ENCODE data around the gene SGCG. TPM values are rescaled to one million over a fixed set of nuclear protein-coding genes. Genes with fewer than 3 reads are reported as not detected.

The SGCG gene
- total and polyA plus RNA-seq, 2 of the 4 experiments (the other 2 are of a cell fraction), result under 0.01 TPM; not detected in 1

DNA sequence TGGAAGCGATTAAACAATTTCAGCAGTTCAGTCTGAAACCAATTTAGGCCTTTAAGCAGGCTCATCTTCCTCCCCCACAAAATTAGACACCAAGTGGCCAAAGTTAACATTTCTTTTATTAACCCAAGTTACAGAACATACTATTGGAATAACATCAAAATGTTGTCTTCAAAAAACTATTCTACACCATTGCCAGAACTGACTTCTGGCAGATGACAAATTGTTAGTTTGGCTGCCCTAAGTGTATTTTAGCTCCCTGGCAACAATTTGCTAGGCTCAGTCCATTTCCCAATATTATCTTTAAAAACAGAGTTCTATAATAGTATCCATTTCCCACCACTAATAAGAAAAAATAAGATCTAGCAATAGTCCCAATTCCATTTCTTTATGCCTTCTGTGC is 107.8 kb downstream of the SGCG start:
- no peak overlapping the region for H3K9ac ChIP-seq (ENCODE audit: low read depth, low read length)
- intact Hi-C loops (cut with micrococcal nuclease), result no loop called here
- no peak overlapping the region for H3K18ac ChIP-seq (ENCODE audit: low read depth, low read length)
- peaks cover 1% of the 10 kb centered on the region for H3K27me3 ChIP-seq (ENCODE audit: control insufficient read depth, insufficient read depth, low read length)
- WGBS, 2 experiments (ENCODE audit: extremely low coverage in 2 of 2, insufficient read length in 1 of 2), result no CpG with 5 or more reads among the region's 1 CpG
- H2BK5ac ChIP-seq (ENCODE audit: low read depth, low read length, poor library complexity, severe bottlenecking), result no peak overlapping the region
- no peak for DNase-seq
- CTCF ChIA-PET, result interaction anchor here (0.7 kb wide), 1 partner anchor 1255 kb away, joined by 4 read pairs; no protein-coding TSS in a partner anchor
- no peak overlapping the region for H4K91ac ChIP-seq (ENCODE audit: insufficient read depth, low read depth, low read length)
- no TSS peak for BruUV-seq (replicated peaks)
- no peak overlapping the region for H2BK120ac ChIP-seq (ENCODE audit: low read depth, low read length)
- no peak overlapping the region for H3K14ac ChIP-seq (replicated peaks; ENCODE audit: low read depth, low read length)
- H2BK20ac ChIP-seq (ENCODE audit: low read depth, low read length), result no peak overlapping the region
- H2AK9ac ChIP-seq (replicated peaks; ENCODE audit: low read depth, low read length, poor library complexity), result no peak overlapping the region
- POLR2A ChIA-PET (ENCODE audit: unreplicated experiment), result no interaction called here
- H3K4ac ChIP-seq (ENCODE audit: low read depth, low read length), result no peak overlapping the region
- no peaks in the 10 kb centered on the region for H3K9me3 ChIP-seq (ENCODE audit: control insufficient read depth, insufficient read depth, low read length)
- H3K27ac ChIP-seq (ENCODE audit: insufficient read depth, low read length), result no peak overlapping the region
- no peaks in the 10 kb centered on the region for H3K4me1 ChIP-seq (ENCODE audit: control insufficient read depth, insufficient read depth, low read length)
- H3K23ac ChIP-seq (ENCODE audit: low read depth, low read length), result no peak overlapping the region
- H3K4me3 ChIP-seq (ENCODE audit: insufficient read depth, low read depth, low read length), result no peak overlapping the region
- TF ChIP-seq MAZ (IDR thresholded peaks at IDR 0.05; ENCODE audit: borderline replicate concordance, low read depth, low read length), result no peak
- no peak for TF ChIP-seq POLR2A (IDR thresholded peaks at IDR 0.05; ENCODE audit: low read depth, low read length)
- no peak for TF ChIP-seq RFX5 (IDR thresholded peaks at IDR 0.05; ENCODE audit: low read depth, low read length)
- no peak for TF ChIP-seq RAD21 (IDR thresholded peaks at IDR 0.05; ENCODE audit: low read length)
- TF ChIP-seq FOS (IDR thresholded peaks at IDR 0.05; ENCODE audit: low read depth, low read length), result no peak
- no peak for TF ChIP-seq USF2 (IDR thresholded peaks at IDR 0.05; ENCODE audit: low read depth, low read length)
- no peak for TF ChIP-seq MXI1 (IDR thresholded peaks at IDR 0.05; ENCODE audit: borderline replicate concordance, low read depth, low read length)
- TF ChIP-seq CHD1 (IDR thresholded peaks at IDR 0.05; ENCODE audit: low read depth, low read length), result no peak
- TF ChIP-seq RCOR1 (IDR thresholded peaks at IDR 0.05; ENCODE audit: insufficient replicate concordance, low read length), result no peak
- H4K5ac ChIP-seq (ENCODE audit: low read depth, low read length), result no peak overlapping the region
- H4K8ac ChIP-seq (ENCODE audit: low read depth in 2 of 2, low read length in 2 of 2), result no peak overlapping the region
- no peak for ATAC-seq (ENCODE audit: low read depth)
- no peaks in the 10 kb centered on the region for H3K36me3 ChIP-seq (ENCODE audit: control insufficient read depth, insufficient read depth, low read length)
- H3K9me1 ChIP-seq (ENCODE audit: insufficient read depth, low read length), result no peaks in the 10 kb centered on the region; the same call in 1 of the 2 replicates
- no peak overlapping the region for H3K4me2 ChIP-seq (ENCODE audit: low read depth, low read length)
- H2BK15ac ChIP-seq (ENCODE audit: low read depth, low read length), result no peak overlapping the region
- H3K79me1 ChIP-seq (ENCODE audit: low read depth in 1 of 2, low read length in 2 of 2), result no peaks in the 10 kb centered on the region
- dilution Hi-C loops (cut with HindIII; ENCODE audit: low sequenced_read_pairs, unreplicated experiment), result no loop called here
- in situ Hi-C loops (cut with MboI; ENCODE audit: low sequenced_read_pairs), result no loop called here
- no peak overlapping the region for H3K56ac ChIP-seq (ENCODE audit: extremely low read depth, insufficient read depth, low read length)
- H2AFZ ChIP-seq (replicated peaks; ENCODE audit: low read length, poor library complexity), result no peak overlapping the region
- no peaks in the 10 kb centered on the region for H4K20me1 ChIP-seq (ENCODE audit: insufficient read depth, low read length)
- H2AK5ac ChIP-seq (ENCODE audit: low read depth, low read length), result no peak overlapping the region
